ENCODE data around the gene C12orf60. TPM values are rescaled to one million over a fixed set of nuclear protein-coding genes. Genes with fewer than 3 reads are reported as not detected.
A peak's percentile ranks its signal among the peaks of the same experiment; 100 is the strongest.

Gene C12orf60
- polyA plus RNA-seq, 6 donors from 2014 or later = 1.1 to 1.9 (median 1.6) TPM; not detected in 1

DNA sequence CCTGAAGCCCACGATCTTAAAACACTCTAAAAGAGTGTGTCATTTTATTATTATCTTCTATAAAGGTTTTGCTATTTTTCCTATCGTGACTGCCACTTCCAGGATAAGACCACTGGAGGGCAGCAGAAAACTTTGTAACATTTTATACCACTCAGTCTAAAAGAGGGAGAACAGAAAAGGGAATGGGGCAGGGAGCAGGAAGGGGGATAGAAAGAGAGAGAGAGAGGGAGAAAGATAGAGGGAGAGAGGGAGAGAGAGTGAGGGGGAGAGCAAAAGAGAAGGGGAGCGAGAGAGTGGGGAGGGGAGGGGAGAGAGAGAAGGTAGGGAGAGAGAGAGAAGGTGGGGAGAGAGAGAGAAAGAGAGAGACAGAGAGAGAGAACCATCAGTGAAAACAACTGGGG, 41.9 kb downstream of the C12orf60 start:
- peak; percentile 38 to 65 for ATAC-seq (ENCODE audit: low read depth in 2 of 2)
- peak overlapping the region in 5 of 6 donors; percentile 14 to 92 (median 88) for H3K27ac Mint-ChIP-seq
- H3K36me3 Mint-ChIP-seq = no peaks in the 10 kb centered on the region
- H3K9me3 Mint-ChIP-seq = no peaks in the 10 kb centered on the region
- H3K4me3 Mint-ChIP-seq = peak overlapping the region in 1 of 8 donors; percentile 7
- H3K4me1 Mint-ChIP-seq = peaks cover 4 to 13% (median 5%) of the 10 kb centered on the region in 3 donors
- DNase-seq = peak; percentile 42
- no peaks in the 10 kb centered on the region for H3K27me3 Mint-ChIP-seq

DNA sequence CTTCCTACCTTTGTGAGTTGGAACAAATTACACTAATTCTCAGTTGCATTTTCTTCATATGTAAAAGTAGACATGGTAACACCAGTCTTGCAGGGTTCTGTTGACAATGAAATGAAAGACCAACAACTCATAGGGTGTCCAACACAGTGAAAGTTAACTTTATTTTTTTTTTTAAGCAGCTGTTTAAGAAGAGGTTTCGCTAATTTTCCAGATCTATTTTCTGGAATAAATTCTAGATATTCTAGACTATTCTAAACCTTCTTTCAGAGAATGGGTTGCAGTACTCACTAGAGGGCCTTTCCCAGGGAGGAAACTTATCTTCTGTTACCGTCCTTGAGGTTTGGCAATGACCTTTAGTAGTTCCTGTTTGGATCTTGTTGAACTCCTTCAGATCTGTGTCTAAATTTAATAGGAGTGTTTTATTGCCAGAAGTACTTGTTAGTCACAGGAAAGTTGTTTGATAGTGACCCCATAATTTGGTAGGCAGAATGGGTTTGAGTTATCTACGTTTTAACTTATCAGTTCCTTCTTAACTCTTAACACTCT, 42.6 kb downstream of the C12orf60 start:
- Mint-ChIP-seq H3K36me3 (no peaks in the 10 kb centered on the region), H3K4me3 (no peak overlapping the region), H3K4me1 (peaks cover 4 to 12% (median 5%) of the 10 kb centered on the region in 3 donors), H3K27me3 (no peaks in the 10 kb centered on the region), H3K9me3 (no peaks in the 10 kb centered on the region), H3K27ac (peak overlapping the region in 1 of 6 donors; percentile 79)
- ATAC-seq (ENCODE audit: low read depth in 2 of 2) (no peak), DNase-seq (no peak)

DNA sequence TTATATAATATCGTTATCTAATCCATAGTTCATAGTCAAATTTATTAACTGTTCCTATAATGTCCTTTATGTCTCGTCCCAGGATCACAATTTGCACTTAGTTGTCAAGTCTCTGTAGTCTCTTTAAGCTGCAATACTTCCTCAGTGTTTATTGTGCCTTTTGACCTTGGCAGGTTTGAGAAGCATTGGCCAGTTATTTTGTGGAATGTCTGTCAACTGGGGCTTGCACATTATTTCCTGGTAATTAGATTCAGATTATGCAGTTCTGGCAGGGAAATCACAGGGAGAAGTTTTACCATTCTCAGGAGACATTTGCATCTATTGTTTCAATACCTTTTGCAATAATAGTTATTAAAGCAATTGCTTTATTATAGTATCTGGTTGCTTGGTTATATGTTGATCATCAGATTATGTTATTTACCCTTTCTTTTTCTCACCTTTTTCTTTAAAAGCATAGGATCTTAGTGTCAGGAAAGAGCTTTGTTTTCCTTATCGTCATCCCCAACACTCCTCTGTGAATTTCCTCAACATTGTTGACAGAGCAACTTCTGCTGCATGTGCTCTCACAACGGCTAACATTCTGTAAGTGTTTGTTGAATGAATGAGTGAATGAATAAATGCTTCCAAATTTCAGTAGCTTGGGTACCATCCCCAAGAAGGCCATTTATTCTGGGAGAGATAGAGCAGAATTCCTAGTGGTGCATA, 43.6 kb downstream of the C12orf60 start:
- DNase-seq = no peak
- Mint-ChIP-seq H3K27ac (no peak overlapping the region), H3K27me3 (no peaks in the 10 kb centered on the region), H3K9me3 (no peaks in the 10 kb centered on the region), H3K36me3 (no peaks in the 10 kb centered on the region), H3K4me1 (peaks cover 2 to 6% (median 5%) of the 10 kb centered on the region in 3 donors), H3K4me3 (no peak overlapping the region)
- no peak for ATAC-seq (ENCODE audit: low read depth in 2 of 2)

DNA sequence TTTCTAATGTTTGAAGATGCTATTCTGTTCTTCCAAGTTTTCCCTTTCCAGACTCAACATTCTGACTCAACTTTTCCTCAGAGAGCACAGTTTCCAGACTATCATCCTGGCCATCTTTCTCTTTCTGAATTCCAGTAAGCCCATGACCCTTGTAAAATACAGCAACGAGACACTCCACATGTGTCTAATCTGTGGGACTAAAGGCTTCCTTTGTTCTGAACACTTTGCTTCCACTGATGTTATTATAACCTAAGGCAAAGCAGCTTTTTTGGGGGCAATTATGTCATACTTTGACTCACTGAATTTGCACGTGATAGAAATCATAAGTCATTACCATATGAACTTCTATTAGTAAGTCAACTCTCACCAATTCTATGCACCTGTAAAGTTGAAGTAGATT, 46.2 kb downstream of the C12orf60 start:
- H3K27ac Mint-ChIP-seq = peak overlapping the region in 1 of 6 donors; percentile 4
- DNase-seq (no peak), ATAC-seq (ENCODE audit: low read depth in 2 of 2) (no peak)
- H3K27me3 Mint-ChIP-seq = no peaks in the 10 kb centered on the region
- H3K4me3 Mint-ChIP-seq = no peak overlapping the region
- no peaks in the 10 kb centered on the region for H3K9me3 Mint-ChIP-seq
- H3K4me1 Mint-ChIP-seq = peaks cover 5 to 6% (median 6%) of the 10 kb centered on the region in 3 donors
- no peaks in the 10 kb centered on the region for H3K36me3 Mint-ChIP-seq

DNA sequence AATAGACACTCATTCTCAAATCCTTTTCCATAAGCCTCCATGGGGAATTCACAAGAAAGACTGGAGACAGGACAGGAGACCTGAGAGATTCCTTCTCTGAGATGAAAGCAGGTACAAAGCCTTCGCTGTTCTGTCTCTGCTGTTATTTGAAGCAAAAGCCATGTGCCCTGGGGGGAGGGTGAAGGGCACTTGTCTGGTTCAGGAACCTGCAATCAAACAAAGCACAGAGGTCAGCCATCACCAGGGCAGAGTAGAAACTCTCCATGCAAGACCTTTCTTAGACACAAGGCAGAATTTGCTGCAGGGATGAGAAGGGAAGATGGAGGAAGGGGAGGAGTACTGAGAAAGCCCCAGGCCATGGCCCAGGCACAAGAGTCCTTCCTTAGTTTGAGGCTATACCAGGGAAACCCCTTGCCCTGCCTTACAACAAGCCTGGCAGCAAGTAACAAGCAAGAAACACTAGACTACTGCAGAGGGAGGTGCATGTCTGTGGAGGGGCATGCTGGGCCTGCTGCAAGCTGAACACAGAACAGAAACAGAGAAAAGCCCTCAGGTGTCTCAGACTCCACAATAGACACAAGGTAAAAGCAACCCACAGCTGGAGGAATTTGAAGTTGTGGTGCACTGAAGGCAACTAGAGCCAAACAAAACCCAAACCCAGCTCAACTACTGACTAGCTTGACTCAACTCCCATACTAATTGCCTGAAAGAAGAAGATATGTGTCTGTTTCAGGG, 47.6 kb downstream of the C12orf60 start:
- no peaks in the 10 kb centered on the region for H3K27me3 Mint-ChIP-seq
- no peak overlapping the region for H3K4me3 Mint-ChIP-seq
- H3K27ac Mint-ChIP-seq = no peak overlapping the region
- no peaks in the 10 kb centered on the region for H3K36me3 Mint-ChIP-seq
- H3K9me3 Mint-ChIP-seq = peaks cover 0 to 2% (median 0%) of the 10 kb centered on the region in 7 donors
- H3K4me1 Mint-ChIP-seq = peaks cover 6 to 11% (median 6%) of the 10 kb centered on the region in 3 donors
- no peak for ATAC-seq (ENCODE audit: low read depth in 2 of 2)
- DNase-seq = no peak

DNA sequence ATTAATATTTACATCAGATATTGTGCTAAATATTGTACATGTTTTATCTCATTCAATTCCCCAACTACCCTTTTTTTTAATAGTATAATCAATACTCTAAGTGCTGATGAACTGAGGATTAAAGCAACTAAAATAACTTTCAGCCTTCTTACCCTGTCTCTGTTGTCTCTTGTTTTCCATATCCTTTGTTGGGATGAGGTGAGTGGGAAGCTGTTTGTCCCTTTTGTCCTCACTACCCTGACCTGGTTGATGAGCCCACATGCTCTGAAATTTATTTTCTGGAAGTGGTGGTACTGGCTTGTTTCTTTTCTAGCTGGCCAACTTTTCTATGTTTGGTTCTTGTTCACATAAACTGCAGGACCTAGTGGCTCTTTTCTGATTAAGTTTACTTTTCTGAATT, 49.4 kb downstream of the C12orf60 start:
- H3K9me3 Mint-ChIP-seq = peaks cover 0 to 6% (median 2%) of the 10 kb centered on the region in 7 donors

DNA sequence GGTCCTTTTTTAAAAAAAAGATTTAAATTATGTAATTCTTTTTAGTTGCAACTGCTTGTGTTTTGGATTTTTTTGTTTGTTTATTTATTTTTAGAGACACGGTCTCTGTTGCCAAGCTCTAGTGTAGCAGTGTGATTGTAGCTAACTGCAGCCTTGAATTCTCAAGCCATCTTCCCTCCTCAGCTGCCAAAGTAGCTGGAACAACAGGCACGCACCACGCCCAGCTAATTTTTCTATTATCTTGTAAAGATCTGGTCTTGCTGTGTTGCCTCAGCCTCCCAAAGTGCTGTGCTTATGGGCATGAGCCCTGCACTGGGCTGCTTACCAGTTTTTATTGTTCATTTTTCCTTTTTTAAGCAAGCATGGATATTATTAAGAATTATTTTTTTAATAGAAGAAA, 50.5 kb downstream of the C12orf60 start:
- Mint-ChIP-seq H3K36me3 (peaks cover 0 to under 1% of the 10 kb centered on the region in 2 donors), H3K9me3 (peaks cover 0 to 10% (median 5%) of the 10 kb centered on the region in 7 donors), H3K4me1 (peaks cover 24 to 29% (median 24%) of the 10 kb centered on the region in 3 donors), H3K4me3 (no peak overlapping the region), H3K27ac (no peak overlapping the region), H3K27me3 (no peaks in the 10 kb centered on the region)
- ATAC-seq (ENCODE audit: low read depth in 2 of 2) (no peak), DNase-seq (no peak)

More for the DNA sequence above, 49.4 kb downstream of the C12orf60 start:
- ATAC-seq (ENCODE audit: low read depth in 2 of 2) (no peak), DNase-seq (no peak)
- H3K36me3 Mint-ChIP-seq = no peaks in the 10 kb centered on the region
- H3K4me3 Mint-ChIP-seq = no peak overlapping the region
- H3K27ac Mint-ChIP-seq = peak overlapping the region in 1 of 6 donors; percentile 30
- peaks cover 13 to 18% (median 14%) of the 10 kb centered on the region in 3 donors for H3K4me1 Mint-ChIP-seq
- no peaks in the 10 kb centered on the region for H3K27me3 Mint-ChIP-seq

DNA sequence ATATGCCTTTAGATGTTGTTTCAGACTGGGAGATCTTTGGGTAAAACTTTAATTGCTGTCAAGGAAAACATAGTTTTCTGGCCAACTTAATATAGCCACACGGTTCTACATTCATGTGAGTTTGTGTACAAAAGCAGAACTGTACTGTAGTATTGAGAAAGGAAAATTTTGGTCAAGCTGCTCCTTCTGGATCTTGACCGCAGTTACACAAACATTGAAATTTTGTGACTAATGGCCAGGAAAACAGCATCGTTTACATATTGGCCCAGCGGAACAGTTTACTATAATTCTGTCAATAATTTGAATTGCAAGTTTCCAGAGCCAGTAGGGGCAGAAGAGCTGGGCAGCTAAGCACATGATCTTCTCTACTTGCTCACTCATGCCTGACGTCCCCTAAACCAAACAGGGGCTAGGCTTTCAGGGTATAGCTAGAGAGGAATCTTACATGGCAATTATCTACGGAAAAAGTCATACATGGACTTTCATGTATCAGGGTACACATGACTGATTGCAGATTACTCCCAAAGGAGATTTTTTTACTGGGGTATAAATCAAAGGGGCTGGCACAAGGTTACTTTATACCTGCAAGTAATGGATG, 51.2 kb downstream of the C12orf60 start:
- peak overlapping the region in 3 of 6 donors; percentile 18 to 71 (median 49) for H3K27ac Mint-ChIP-seq
- peaks cover 0 to 8% of the 10 kb centered on the region in 2 donors for H3K36me3 Mint-ChIP-seq
- peaks cover 29 to 33% (median 31%) of the 10 kb centered on the region in 3 donors for H3K4me1 Mint-ChIP-seq
- no peaks in the 10 kb centered on the region for H3K27me3 Mint-ChIP-seq
- DNase-seq (no peak), ATAC-seq (ENCODE audit: low read depth in 2 of 2) (no peak)
- peaks cover 4 to 16% (median 12%) of the 10 kb centered on the region in 7 donors for H3K9me3 Mint-ChIP-seq
- H3K4me3 Mint-ChIP-seq = peak overlapping the region in 2 of 8 donors; percentile 29 to 52

DNA sequence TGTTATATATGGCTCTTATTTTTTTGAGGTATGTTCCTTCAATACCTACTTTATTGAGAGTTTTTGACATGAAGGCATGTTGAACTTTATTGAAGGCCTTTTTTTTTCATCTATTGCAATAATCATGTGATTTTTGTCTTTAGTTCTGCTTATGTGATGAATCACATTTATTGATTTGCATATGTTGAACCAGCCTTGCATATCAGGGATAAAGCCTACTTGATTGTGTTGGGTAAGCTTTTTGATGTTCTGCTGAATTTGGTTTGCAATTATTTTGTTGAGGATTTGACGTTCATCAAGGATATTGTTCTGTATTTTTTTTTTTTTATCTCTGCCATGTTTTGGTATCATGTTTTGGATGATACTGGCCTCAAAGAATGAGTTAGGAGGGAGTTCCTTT, 55.0 kb downstream of the C12orf60 start:
- peak overlapping the region; percentile 49 to 86 (median 70) for H3K27ac Mint-ChIP-seq
- H3K9me3 Mint-ChIP-seq = peaks cover 5 to 39% (median 23%) of the 10 kb centered on the region in 7 donors
- H3K27me3 Mint-ChIP-seq = no peaks in the 10 kb centered on the region
- peak; percentile 41 to 58 for ATAC-seq (ENCODE audit: low read depth in 2 of 2)
- peaks cover 29 to 33% (median 32%) of the 10 kb centered on the region in 3 donors for H3K4me1 Mint-ChIP-seq
- H3K4me3 Mint-ChIP-seq = peak overlapping the region in 2 of 8 donors; percentile 34 to 48
- DNase-seq = peak; percentile 19
- peaks cover 0 to 18% of the 10 kb centered on the region in 2 donors for H3K36me3 Mint-ChIP-seq

DNA sequence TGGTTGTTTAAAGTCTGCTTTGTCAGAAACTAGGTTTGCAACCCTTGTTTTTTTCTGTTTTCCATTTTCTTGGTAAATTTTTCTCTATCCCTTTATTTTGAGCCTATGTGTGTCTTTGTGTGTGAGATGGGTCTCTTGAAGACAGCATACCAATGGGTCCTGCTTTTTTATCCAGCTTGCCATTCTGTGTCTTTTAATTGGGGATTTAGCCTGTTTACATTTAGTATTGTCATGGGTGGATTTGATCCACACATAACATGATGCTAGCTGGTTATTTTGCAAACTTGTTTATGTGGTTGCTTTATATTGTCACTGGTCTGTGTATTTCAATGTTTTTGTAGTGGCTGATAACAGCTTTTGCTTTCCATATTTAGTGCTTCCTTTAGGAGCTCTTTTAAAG, 57.0 kb downstream of the C12orf60 start:
- Mint-ChIP-seq H3K27ac (no peak overlapping the region), H3K27me3 (no peaks in the 10 kb centered on the region), H3K4me3 (no peak overlapping the region), H3K36me3 (peaks cover 0 to 18% of the 10 kb centered on the region in 2 donors), H3K9me3 (peaks cover 5 to 39% (median 23%) of the 10 kb centered on the region in 7 donors), H3K4me1 (peaks cover 23 to 26% (median 24%) of the 10 kb centered on the region in 3 donors)
- no peak for ATAC-seq (ENCODE audit: low read depth in 2 of 2)
- DNase-seq = no peak

DNA sequence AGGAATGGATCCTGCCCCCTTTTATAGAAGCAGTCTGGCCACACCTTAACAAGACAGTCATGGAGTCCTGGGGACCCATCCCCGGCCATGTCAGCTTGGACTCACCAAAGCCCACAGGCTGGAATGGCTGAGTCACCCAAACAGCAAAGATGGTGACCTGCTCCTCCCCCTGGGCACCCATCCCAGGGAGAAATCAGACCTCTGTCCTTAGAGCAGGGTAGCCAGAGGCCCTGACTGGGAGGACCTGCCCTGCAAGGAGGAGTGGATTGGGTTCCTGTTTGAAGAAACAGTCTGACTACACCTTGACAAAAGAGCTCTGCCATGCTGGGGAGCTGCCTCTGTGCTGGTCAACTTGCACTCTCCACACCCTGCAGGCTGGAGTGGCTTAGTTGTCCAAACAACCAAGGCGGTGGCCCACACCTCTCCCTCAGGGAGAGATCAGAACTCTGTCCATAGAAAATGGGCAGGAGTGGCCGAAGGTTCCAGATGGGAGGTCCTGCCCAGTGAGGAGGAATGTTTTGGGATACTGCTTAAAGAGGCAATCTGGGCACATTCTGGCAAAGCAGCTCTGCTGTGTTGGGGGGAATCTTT, 65.5 kb downstream of the C12orf60 start:
- ATAC-seq (ENCODE audit: low read depth in 2 of 2) (no peak), DNase-seq (no peak)
- Mint-ChIP-seq H3K27ac (no peak overlapping the region), H3K27me3 (peaks cover 0 to 8% (median 5%) of the 10 kb centered on the region in 3 donors), H3K9me3 (peaks cover 3 to 10% (median 8%) of the 10 kb centered on the region in 7 donors), H3K36me3 (peaks cover 4 to 9% of the 10 kb centered on the region in 2 donors), H3K4me1 (peaks cover 0 to 6% (median 5%) of the 10 kb centered on the region in 3 donors), H3K4me3 (no peak overlapping the region)

DNA sequence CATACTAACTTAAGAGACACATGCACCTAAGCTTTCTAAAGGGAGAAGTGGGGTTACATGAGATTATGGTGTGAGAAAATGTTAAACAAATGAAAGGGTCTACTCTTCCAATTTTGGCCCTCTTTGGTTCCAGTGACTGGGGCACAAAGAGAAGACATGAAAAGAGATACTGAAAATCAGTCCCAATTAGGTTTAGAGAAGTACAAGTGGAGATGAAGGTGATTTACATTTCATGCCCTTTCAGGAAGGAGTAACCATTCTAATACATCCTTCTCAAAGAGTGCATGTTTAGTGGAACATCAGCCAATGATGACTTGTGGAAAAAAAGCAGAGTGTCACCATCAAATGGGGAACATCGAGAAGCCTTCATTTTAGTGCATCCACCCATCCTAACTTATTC, 67.8 kb downstream of the C12orf60 start:
- H3K4me1 Mint-ChIP-seq = peaks cover 1 to 6% (median 5%) of the 10 kb centered on the region in 3 donors
- peaks cover 0 to 8% (median 5%) of the 10 kb centered on the region in 3 donors for H3K27me3 Mint-ChIP-seq
- H3K4me3 Mint-ChIP-seq = no peak overlapping the region
- ATAC-seq (ENCODE audit: low read depth in 2 of 2) = no peak
- DNase-seq = no peak
- H3K27ac Mint-ChIP-seq = peak overlapping the region in 1 of 6 donors; percentile 73
- peaks cover 3 to 10% (median 8%) of the 10 kb centered on the region in 7 donors for H3K9me3 Mint-ChIP-seq
- H3K36me3 Mint-ChIP-seq = peaks cover 4 to 9% of the 10 kb centered on the region in 2 donors

DNA sequence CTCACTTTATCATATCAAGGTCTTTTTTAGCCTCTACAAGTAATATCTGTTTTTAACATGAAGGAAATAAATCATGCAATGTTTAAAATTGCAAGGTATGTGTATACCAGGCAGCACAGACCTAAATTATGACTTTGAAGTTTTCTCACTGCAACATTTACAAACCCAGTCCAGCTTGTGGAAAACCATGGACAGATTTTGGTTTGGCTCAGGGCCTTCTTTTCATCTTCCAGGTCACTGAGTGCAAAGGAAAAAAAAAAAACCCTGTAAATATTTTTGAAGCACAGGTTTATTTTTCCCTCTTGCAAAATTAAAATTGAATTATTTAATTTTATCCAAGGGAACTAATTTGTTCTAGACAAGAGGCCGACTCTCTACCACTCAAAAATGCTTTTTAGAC, 68.4 kb downstream of the C12orf60 start:
- ATAC-seq (ENCODE audit: low read depth in 2 of 2) (no peak), DNase-seq (no peak)
- H3K27ac Mint-ChIP-seq = no peak overlapping the region
- peaks cover 3 to 10% (median 8%) of the 10 kb centered on the region in 7 donors for H3K9me3 Mint-ChIP-seq
- peaks cover 4 to 9% of the 10 kb centered on the region in 2 donors for H3K36me3 Mint-ChIP-seq
- H3K4me1 Mint-ChIP-seq = peaks cover 3 to 6% (median 5%) of the 10 kb centered on the region in 3 donors
- no peak overlapping the region for H3K4me3 Mint-ChIP-seq
- H3K27me3 Mint-ChIP-seq = peaks cover 0 to 8% (median 5%) of the 10 kb centered on the region in 3 donors
